DND-41 (cell line): ENCODE measurements around the gene C11orf98.
"Not testable (repeated sequence)": the region's sequence is repeated elsewhere in the genome, so short reads cannot be mapped to it uniquely, and the experiment has no call there.

Experiments
- ATAC-seq: fragments of 200-7000 bp; cut with Tn5 transposase; 3 replicates; pipeline ENCODE4 v1.9.1; 2021; ENCODE audit warnings: low read depth; ENCODE audit not compliant: insufficient read depth
- DNase-seq: peaks from one replicate; pipeline ENCODE4 v3.0.0-alpha.2; 2020
- H2AFZ ChIP-seq: 2 replicates; pipeline ENCODE4 v1.6.0; 2012; ENCODE audit warnings: low read depth, low read length
- H3K27ac ChIP-seq: 2 replicates; pipeline ENCODE4 v1.5.1; 2012; ENCODE audit warnings: low read length, inconsistent platforms
- H3K27me3 ChIP-seq: fragments of 200-600 bp; sonication (generic); 2 replicates; pipeline ENCODE4 v1.6.0; 2012; ENCODE audit warnings: low read length, mild to moderate bottlenecking, inconsistent platforms; ENCODE audit not compliant: insufficient read depth, poor library complexity
- H3K36me3 ChIP-seq: 2 replicates; pipeline ENCODE4 v1.5.1; 2012; ENCODE audit warnings: low read length, inconsistent platforms; ENCODE audit not compliant: insufficient read depth
- H3K4me1 ChIP-seq: 2 replicates; pipeline ENCODE4 v1.5.1; 2012; ENCODE audit warnings: mild to moderate bottlenecking, low read length; ENCODE audit not compliant: insufficient read depth
- H3K4me2 ChIP-seq: 2 replicates; pipeline ENCODE4 v1.6.0; 2012; ENCODE audit warnings: mild to moderate bottlenecking, moderate library complexity, low read length, inconsistent platforms; ENCODE audit not compliant: insufficient read depth
- H3K4me3 ChIP-seq, 2 experiments: fragments of 200-600 bp in 1 of 2; shearing (Covaris generic) in 1 of 2; 2 replicates each; pipeline ENCODE4 v1.5.1; 2012 to 2016; ENCODE audit warnings: inconsistent platforms in 2 of 2, low read length in 2 of 2, mild to moderate bottlenecking in 2 of 2, low read depth in 1 of 2, moderate library complexity in 1 of 2
- H3K79me2 ChIP-seq: 2 replicates; pipeline ENCODE4 v1.6.0; 2012; ENCODE audit warnings: low read length, inconsistent platforms; ENCODE audit not compliant: insufficient read depth
- H3K9ac ChIP-seq: 2 replicates; pipeline ENCODE4 v1.6.0; 2012; ENCODE audit warnings: low read depth, mild to moderate bottlenecking, inconsistent platforms, low read length, moderate library complexity
- H3K9me3 ChIP-seq: 2 replicates; pipeline ENCODE4 v1.5.1; 2012; ENCODE audit warnings: low read length, moderate library complexity, mild to moderate bottlenecking, inconsistent platforms; ENCODE audit not compliant: insufficient read depth, severe bottlenecking
- H4K20me1 ChIP-seq: 2 replicates; pipeline ENCODE4 v1.6.0; 2012; ENCODE audit warnings: low read length; ENCODE audit not compliant: insufficient read depth
- EZH2 ChIP-seq: IDR thresholded peaks from 3 replicates; pipeline ENCODE4 v1.6.1; 2012; ENCODE audit warnings: borderline replicate concordance, low read depth, mild to moderate bottlenecking, moderate library complexity, low read length, inconsistent platforms; ENCODE audit not compliant: severe bottlenecking
- TF ChIP-seq, protein P1 (sequence below): IDR thresholded peaks from 2 replicates; pipeline ENCODE4 v1.5.1; 2012; ENCODE audit warnings: borderline replicate concordance, low read length, moderate library complexity, mild to moderate bottlenecking; ENCODE audit not compliant: poor library complexity, severe bottlenecking; ENCODE audit errors: extremely low read depth

The C11orf98 gene

GRCh38 chr11:62694455-62695167 lies 29.6 kb upstream of the C11orf98 start:
- Histone ChIP-seq H3K79me2 (no peaks in the 10 kb centered on the region), H3K27me3 (no peaks in the 10 kb centered on the region), H3K4me3 (no peak overlapping the region), H2AFZ (no peak overlapping the region), H4K20me1 (no peaks in the 10 kb centered on the region), H3K27ac (no peak overlapping the region), H3K4me1 (no peaks in the 10 kb centered on the region), H3K9me3 (no peaks in the 10 kb centered on the region), H3K36me3 (peaks cover 39% of the 10 kb centered on the region), H3K9ac (no peak overlapping the region), H3K4me2 (no peak overlapping the region)
- peak; percentile 72 for DNase-seq
- no peak for TF ChIP-seq EZH2
- TF ChIP-seq, protein P1, sequence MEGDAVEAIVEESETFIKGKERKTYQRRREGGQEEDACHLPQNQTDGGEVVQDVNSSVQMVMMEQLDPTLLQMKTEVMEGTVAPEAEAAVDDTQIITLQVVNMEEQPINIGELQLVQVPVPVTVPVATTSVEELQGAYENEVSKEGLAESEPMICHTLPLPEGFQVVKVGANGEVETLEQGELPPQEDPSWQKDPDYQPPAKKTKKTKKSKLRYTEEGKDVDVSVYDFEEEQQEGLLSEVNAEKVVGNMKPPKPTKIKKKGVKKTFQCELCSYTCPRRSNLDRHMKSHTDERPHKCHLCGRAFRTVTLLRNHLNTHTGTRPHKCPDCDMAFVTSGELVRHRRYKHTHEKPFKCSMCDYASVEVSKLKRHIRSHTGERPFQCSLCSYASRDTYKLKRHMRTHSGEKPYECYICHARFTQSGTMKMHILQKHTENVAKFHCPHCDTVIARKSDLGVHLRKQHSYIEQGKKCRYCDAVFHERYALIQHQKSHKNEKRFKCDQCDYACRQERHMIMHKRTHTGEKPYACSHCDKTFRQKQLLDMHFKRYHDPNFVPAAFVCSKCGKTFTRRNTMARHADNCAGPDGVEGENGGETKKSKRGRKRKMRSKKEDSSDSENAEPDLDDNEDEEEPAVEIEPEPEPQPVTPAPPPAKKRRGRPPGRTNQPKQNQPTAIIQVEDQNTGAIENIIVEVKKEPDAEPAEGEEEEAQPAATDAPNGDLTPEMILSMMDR = peak; percentile 88
- peak; percentile 83 for ATAC-seq

- peaks cover 39% of the 10 kb centered on the region for H3K36me3 ChIP-seq
- H3K4me1 ChIP-seq, H4K20me1 ChIP-seq, H3K9me3 ChIP-seq, H3K9ac ChIP-seq, H2AFZ ChIP-seq, H3K4me2 ChIP-seq, H3K4me3 ChIP-seq, H3K27me3 ChIP-seq, H3K79me2 ChIP-seq, DNase-seq, H3K27ac ChIP-seq, ATAC-seq: not testable (repeated sequence)
Observed at GRCh38 chr11:62693624-62694023, 28.6 kb upstream of the C11orf98 start.

DNA sequence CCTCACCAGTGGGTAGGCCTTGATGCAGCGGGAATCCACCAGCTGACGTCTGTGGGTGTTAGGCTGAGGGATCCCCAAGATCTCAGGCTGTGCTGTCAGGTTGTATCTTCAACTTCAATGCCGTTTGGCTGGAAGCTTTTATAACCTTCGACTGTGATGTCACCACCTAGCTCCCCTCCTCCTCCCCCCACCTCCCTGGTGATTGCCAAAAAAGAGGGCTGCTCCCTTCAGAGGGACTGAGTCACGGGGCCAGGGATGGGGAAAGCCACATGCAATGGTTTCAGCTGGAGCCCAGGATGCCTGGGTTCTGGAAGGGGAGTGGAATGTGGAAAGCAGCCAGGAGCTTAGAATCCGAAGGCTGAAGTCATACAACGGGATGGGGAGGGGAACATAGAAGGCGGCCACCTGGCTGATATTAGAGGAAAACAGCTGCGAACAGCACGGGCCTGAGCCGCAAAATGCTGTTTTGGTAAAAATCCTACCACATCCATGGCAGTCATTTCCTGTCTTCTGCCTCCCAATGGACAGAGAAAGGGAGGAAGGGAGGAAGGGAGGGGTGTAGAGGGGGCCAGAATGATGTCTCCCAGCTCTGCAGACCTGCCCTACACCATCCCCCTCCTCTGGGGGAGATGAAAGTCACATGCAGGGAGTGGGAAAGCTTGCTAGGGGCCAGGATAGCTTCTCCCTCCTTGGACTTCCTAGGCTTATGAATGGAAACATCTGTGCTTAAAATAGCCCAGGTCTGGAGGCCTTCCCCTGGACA lies 24.6 kb upstream of the C11orf98 start, which contains the start of gene LRRN4CL:
TSS of gene LRRN4CL (minus strand) at position 110 of the 763 bp plus-strand sequence. CDS start 1,022 bp downstream, outside the sequence.
- H3K4me2 ChIP-seq = no peak within 1 kb of the TSS
- ATAC-seq = no peak
- DNase-seq = no peak
- H3K27ac ChIP-seq = no peak within 1 kb of the TSS; the same call in 1 of the 2 replicates
- H3K4me3 ChIP-seq = no peak within 1 kb of the TSS
- no peaks in the 10 kb centered on the region for H4K20me1 ChIP-seq
- H3K27me3 ChIP-seq = no peaks in the 10 kb centered on the region
- TF ChIP-seq, protein P1 = no peak
- H3K9me3 ChIP-seq = no peaks in the 10 kb centered on the region
- H3K79me2 ChIP-seq = no peaks in the 10 kb centered on the region
- H3K4me1 ChIP-seq = no peaks in the 10 kb centered on the region
- H2AFZ ChIP-seq = no peak within 1 kb of the TSS
- H3K36me3 ChIP-seq = peaks cover 39% of the 10 kb centered on the region
- H3K9ac ChIP-seq = no peak within 1 kb of the TSS

- no peak overlapping the region for H2AFZ ChIP-seq
- no peaks in the 10 kb centered on the region for H3K4me1 ChIP-seq
- H3K9me3 ChIP-seq = no peaks in the 10 kb centered on the region
- TF ChIP-seq, protein P1 = no peak
- no peak for TF ChIP-seq EZH2
- no peak overlapping the region for H3K4me3 ChIP-seq
- no peaks in the 10 kb centered on the region for H3K79me2 ChIP-seq
- peaks cover 32% of the 10 kb centered on the region for H3K36me3 ChIP-seq
- H3K4me2 ChIP-seq = no peak overlapping the region
- DNase-seq = no peak
- no peaks in the 10 kb centered on the region for H4K20me1 ChIP-seq
- ATAC-seq = no peak
- H3K27ac ChIP-seq = no peak overlapping the region; the same call in 1 of the 2 replicates
- no peaks in the 10 kb centered on the region for H3K27me3 ChIP-seq
- H3K9ac ChIP-seq = no peak overlapping the region
Observed at GRCh38 chr11:62688491-62688890, 23.5 kb upstream of the C11orf98 start.
